Astrocyte (in vitro differentiated cells and primary cell): Measurements from ENCODE around the gene ZBTB11.

Experiments
- EZH2 ChIP-seq: IDR thresholded peaks from 2 replicates; pipeline ENCODE4 v1.6.1; 2012; ENCODE audit warnings: mild to moderate bottlenecking, low read length, inconsistent platforms; ENCODE audit not compliant: insufficient read depth
- TF ChIP-seq, protein P1 (sequence below): IDR thresholded peaks from 2 replicates; pipeline ENCODE4 v1.5.1; 2011; ENCODE audit warnings: low read depth, mild to moderate bottlenecking, inconsistent platforms, low read length, moderate library complexity; ENCODE audit not compliant: insufficient read depth

DNA sequence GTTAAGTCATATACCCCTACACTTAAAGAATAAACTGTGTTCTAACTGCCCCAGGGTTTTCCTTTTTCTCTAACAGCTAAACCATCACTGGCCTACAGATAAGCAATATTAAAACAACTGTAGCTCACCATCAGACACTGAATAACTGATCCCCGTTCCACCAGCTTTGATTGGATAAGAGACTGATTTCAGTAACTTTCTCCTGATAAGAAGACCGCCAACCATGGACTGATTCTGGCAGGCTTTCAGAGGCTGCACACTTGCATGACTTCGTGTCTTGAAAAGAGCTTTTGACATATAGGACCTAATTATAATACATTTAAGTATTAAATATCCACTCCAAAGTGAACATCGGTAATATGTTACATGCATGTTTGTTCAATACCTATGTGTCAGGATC, 32.2 kb upstream of the ZBTB11 start:
- TF ChIP-seq, protein P1, sequence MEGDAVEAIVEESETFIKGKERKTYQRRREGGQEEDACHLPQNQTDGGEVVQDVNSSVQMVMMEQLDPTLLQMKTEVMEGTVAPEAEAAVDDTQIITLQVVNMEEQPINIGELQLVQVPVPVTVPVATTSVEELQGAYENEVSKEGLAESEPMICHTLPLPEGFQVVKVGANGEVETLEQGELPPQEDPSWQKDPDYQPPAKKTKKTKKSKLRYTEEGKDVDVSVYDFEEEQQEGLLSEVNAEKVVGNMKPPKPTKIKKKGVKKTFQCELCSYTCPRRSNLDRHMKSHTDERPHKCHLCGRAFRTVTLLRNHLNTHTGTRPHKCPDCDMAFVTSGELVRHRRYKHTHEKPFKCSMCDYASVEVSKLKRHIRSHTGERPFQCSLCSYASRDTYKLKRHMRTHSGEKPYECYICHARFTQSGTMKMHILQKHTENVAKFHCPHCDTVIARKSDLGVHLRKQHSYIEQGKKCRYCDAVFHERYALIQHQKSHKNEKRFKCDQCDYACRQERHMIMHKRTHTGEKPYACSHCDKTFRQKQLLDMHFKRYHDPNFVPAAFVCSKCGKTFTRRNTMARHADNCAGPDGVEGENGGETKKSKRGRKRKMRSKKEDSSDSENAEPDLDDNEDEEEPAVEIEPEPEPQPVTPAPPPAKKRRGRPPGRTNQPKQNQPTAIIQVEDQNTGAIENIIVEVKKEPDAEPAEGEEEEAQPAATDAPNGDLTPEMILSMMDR, result no peak
- no peak for TF ChIP-seq EZH2
